Type B pancreatic cell (in vitro differentiated cells): ENCODE measurements around the gene TGM4. TPM values are rescaled to one million over a fixed set of nuclear protein-coding genes. Genes with fewer than 3 reads are reported as not detected.
"Not testable (repeated sequence)": the region's sequence is repeated elsewhere in the genome, so short reads cannot be mapped to it uniquely, and the experiment has no call there.

ENCODE experiments used
- DNase-seq: peaks from one replicate; pipeline ENCODE4 v3.0.0; 2021; ENCODE audit warnings: mixed read lengths; ENCODE audit not compliant: unreplicated experiment; ENCODE audit errors: extremely low spot score
- H3K27ac Mint-ChIP-seq: 2 replicates; pipeline ENCODE4 v1.8.0; 2021; ENCODE audit warnings: mild to moderate bottlenecking, mixed read lengths
- H3K27me3 Mint-ChIP-seq: 2 replicates; pipeline ENCODE4 v1.8.0; 2021; ENCODE audit warnings: mixed read lengths
- H3K36me3 Mint-ChIP-seq: 2 replicates; pipeline ENCODE4 v1.8.0; 2021; ENCODE audit warnings: mixed read lengths
- H3K4me1 Mint-ChIP-seq: one replicate; pipeline ENCODE4 v1.8.0; 2021; ENCODE audit warnings: mixed read lengths; ENCODE audit not compliant: unreplicated experiment
- H3K4me3 Mint-ChIP-seq: 2 replicates; pipeline ENCODE4 v1.8.0; 2021; ENCODE audit warnings: mild to moderate bottlenecking, mixed read lengths
- H3K9me3 Mint-ChIP-seq: 2 replicates; pipeline ENCODE4 v1.8.0; 2021; ENCODE audit warnings: mixed read lengths
- CTCF ChIP-seq: fragments of 200-600 bp; sonication (generic); conservative IDR thresholded peaks from 2 replicates; pipeline ENCODE4 v1.5.0; 2021; ENCODE audit warnings: antibody characterized with exemption, mild to moderate bottlenecking
- total RNA-seq: library from RNA; stranded (reverse); gene quantifications from 2 replicates; pipeline ENCODE4 v1.2.1, GENCODE V29; 2021; ENCODE audit warnings: low replicate concordance

Gene TGM4
- total RNA-seq, 1 donor from 2014 or later: not detected

DNA sequence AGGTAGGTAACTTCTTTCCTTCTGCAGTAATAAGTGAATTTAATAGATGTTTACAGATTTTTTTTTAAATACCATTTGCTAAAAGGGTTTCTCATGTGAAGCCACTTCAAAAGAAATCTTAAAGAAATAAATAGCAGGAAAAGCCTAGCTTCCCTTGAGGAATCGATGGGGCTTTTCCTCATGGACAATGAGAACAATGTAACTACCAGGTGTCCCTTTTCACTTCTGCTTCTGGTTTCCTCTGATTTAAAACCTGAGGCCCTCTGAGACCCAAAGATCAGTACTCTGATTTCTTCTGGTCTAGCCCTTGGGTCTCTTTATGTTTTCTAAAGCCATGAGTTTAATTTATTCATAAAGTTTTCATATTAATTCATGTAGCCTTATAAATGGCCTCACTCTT lies 25.8 kb upstream of the TGM4 start:
- H3K4me1 Mint-ChIP-seq: peaks cover 16% of the 10 kb centered on the region
- H3K9me3 Mint-ChIP-seq: no peaks in the 10 kb centered on the region
- H3K27me3 Mint-ChIP-seq: no peaks in the 10 kb centered on the region
- H3K4me3 Mint-ChIP-seq: no peak overlapping the region
- DNase-seq: no peak
- peaks cover 5% of the 10 kb centered on the region for H3K36me3 Mint-ChIP-seq
- H3K27ac Mint-ChIP-seq: no peak overlapping the region
- no peak for TF ChIP-seq CTCF

DNA sequence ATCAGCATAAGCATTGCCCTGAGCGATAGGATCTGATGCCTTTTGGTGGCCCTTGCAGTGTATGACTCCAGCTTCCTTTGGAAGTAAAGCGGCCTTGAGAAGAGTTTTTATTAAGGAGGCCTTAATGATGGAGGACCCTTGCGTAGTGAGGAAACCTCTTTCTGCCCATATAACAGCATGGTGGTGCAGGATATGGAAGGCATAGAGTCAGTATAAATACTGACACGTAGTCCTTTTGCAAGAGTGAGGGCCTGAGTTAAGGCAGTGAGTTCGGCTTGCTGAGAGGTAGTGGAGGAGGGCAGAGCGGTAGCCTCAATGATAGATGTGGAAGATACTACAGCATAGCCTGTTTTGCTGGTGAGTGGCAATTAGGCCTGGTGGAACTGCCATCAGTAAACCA lies 17.7 kb upstream of the TGM4 start:
- DNase-seq, H3K36me3 Mint-ChIP-seq, H3K4me1 Mint-ChIP-seq, H3K27me3 Mint-ChIP-seq, H3K9me3 Mint-ChIP-seq, H3K27ac Mint-ChIP-seq, H3K4me3 Mint-ChIP-seq: not testable (repeated sequence)

DNA sequence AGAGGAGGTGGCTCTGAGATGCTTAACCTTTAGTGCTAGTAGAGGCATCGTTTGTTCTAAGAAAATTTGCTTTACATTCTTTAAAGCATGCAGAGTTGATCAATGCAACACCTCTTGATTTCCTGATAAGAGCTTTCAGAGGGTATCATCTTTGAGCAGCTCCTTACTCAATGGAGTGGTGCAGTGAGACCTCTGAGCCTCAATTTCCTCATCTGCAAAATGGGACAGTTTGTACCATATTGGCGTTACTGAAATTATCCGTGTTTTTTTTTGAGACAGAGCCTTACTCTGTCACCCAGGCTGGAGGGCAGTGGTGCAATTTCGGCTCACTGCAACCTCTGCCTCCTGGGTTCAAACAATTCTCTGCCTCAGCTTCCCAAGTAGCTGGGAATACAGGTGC lies 14.3 kb upstream of the TGM4 start:
- no peak for TF ChIP-seq CTCF
- no peak for DNase-seq
- peak overlapping the region; percentile 71 for H3K4me3 Mint-ChIP-seq
- H3K36me3 Mint-ChIP-seq: no peaks in the 10 kb centered on the region
- H3K27me3 Mint-ChIP-seq: no peaks in the 10 kb centered on the region
- H3K27ac Mint-ChIP-seq: peak overlapping the region; percentile 65
- H3K4me1 Mint-ChIP-seq: peaks cover 7% of the 10 kb centered on the region
- H3K9me3 Mint-ChIP-seq: no peaks in the 10 kb centered on the region

DNA sequence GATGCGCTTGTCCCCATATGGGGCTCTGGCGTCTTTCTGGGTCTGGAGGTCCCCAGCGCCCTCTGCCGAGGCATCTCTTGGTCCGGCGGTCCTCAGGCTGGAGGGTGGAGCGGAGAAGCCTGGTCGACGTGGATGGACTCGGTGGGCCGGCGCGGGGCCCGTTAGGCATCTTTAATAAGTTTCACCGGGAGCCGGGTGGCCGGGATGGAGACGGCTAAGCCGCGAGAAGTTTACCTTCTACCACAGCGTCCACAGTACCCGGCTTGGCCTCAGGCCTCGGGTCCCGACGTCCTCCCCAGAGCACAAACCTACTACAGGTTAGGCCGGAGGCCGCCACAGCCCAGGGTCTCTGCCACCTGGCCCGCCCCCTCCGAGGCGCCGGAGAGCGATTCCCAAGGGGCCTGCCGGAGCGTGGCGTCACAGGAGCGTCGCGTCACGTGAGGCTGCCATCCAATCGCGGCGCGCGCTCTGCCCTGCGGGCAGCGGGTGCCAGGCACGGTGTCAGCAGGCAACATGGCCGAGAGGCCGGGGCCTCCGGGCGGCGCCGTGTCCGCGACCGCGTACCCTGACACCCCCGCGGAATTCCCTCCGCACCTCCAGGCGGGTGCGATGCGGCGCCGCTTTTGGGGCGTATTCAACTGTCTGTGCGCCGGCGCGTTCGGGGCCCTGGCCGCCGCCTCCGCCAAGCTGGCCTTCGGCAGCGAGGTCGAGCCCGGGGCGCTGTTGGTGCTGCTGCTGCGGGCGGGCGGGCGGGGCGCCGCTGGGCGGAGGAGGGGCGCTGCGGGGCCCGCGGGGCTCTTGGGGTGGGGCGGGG lies 12.8 kb upstream of the TGM4 start, which contains the start of gene TMEM42:
Gene TMEM42, plus strand, starts transcription at position 501 of the 814 bp plus-strand sequence. Its CDS starts 13 bp downstream, at position 514.
- no peak for TF ChIP-seq CTCF
- Mint-ChIP-seq H3K4me1 (peaks cover 7% of the 10 kb centered on the region), H3K36me3 (peaks cover 4% of the 10 kb centered on the region), H3K4me3 (peak within 1 kb of the TSS; percentile 92), H3K9me3 (no peaks in the 10 kb centered on the region), H3K27me3 (no peaks in the 10 kb centered on the region), H3K27ac (peak within 1 kb of the TSS; percentile 94)
- DNase-seq: peak; percentile 94

GRCh38 chr3:44862226-44862637 lies 12.2 kb upstream of the TGM4 start:
- no peak for DNase-seq
- peak overlapping the region; percentile 92 for H3K27ac Mint-ChIP-seq
- TF ChIP-seq CTCF: no peak
- peaks cover 7% of the 10 kb centered on the region for H3K4me1 Mint-ChIP-seq
- H3K27me3 Mint-ChIP-seq: no peaks in the 10 kb centered on the region
- H3K9me3 Mint-ChIP-seq: peaks cover under 1% of the 10 kb centered on the region
- peak overlapping the region; percentile 92 for H3K4me3 Mint-ChIP-seq
- peaks cover 8% of the 10 kb centered on the region for H3K36me3 Mint-ChIP-seq

GRCh38 chr3:44865272-44866035 lies 9.0 kb upstream of the TGM4 start:
- no peak overlapping the region for H3K27ac Mint-ChIP-seq
- peaks cover 7% of the 10 kb centered on the region for H3K4me1 Mint-ChIP-seq
- no peaks in the 10 kb centered on the region for H3K27me3 Mint-ChIP-seq
- no peak overlapping the region for H3K4me3 Mint-ChIP-seq
- DNase-seq: no peak
- no peak for TF ChIP-seq CTCF
- H3K9me3 Mint-ChIP-seq: peaks cover 5% of the 10 kb centered on the region
- peaks cover 15% of the 10 kb centered on the region for H3K36me3 Mint-ChIP-seq
